Measurements from ENCODE around the gene CUL7. TPM values are rescaled to one million over a fixed set of nuclear protein-coding genes. Genes with fewer than 3 reads are reported as not detected.

The CUL7 gene
- total RNA-seq, 1 experiment from 2014 or later = 18.6 TPM

GRCh38 chr6:42996513-42996912 is 57.1 kb downstream of the CUL7 start:
- ATAC-seq (peak; percentile 58), DNase-seq (peak; percentile 7)
- TF ChIP-seq CTCF (conservative IDR thresholded peaks at IDR 0.05; ENCODE audit: low read depth, low read length) (peak; percentile 44), EZH2 (IDR thresholded peaks at IDR 0.05; ENCODE audit: low read length, unreplicated experiment) (no peak)
- Histone ChIP-seq H3K9ac (ENCODE audit: low read length) (no peak overlapping the region), H3K4me2 (ENCODE audit: low read length) (no peak overlapping the region), H4K20me1 (ENCODE audit: low read length) (no peaks in the 10 kb centered on the region), H3K27ac (ENCODE audit: low read length) (no peak overlapping the region), H3K79me2 (ENCODE audit: low read length) (peaks cover 2% of the 10 kb centered on the region; the same call in 1 of the 2 replicates), H2AFZ (ENCODE audit: low read length) (no peak overlapping the region), H3F3A (ENCODE audit: low read length, unreplicated experiment) (peaks cover 3% of the 10 kb centered on the region), H3K9me3 (ENCODE audit: low read length) (no peaks in the 10 kb centered on the region), H3K4me3 (ENCODE audit: low read length) (no peak overlapping the region), H3K9me2 (replicated peaks; ENCODE audit: low read length) (no peaks in the 10 kb centered on the region), H3K4me1 (ENCODE audit: insufficient read depth, low read length) (no peaks in the 10 kb centered on the region), H3K36me3 (ENCODE audit: low read depth, low read length) (no peaks in the 10 kb centered on the region), H3K27me3 (ENCODE audit: low read length) (no peaks in the 10 kb centered on the region)
- BruUV-seq (replicated peaks) = no TSS peak
- POLR2A ChIA-PET (ENCODE audit: unreplicated experiment) = interaction anchor here (0.6 to 0.8 kb wide), 4 partner anchors 13 to 106 kb away, joined by 3 to 5 read pairs (median 4); a partner anchor contains a TSS
- intact Hi-C loops (cut with micrococcal nuclease) = no loop called here
- CTCF ChIA-PET = interaction anchor here (0.6 to 1.2 kb wide), 5 partner anchors 12 to 458 kb away, joined by 4 to 5 read pairs (median 5); partner anchors contain the start of gene PPP2R5D

- Histone ChIP-seq H3K79me2 (ENCODE audit: low read length) (peaks cover 4% of the 10 kb centered on the region; the same call in 1 of the 2 replicates), H3F3A (ENCODE audit: low read length, unreplicated experiment) (peaks cover 3% of the 10 kb centered on the region), H3K9me2 (replicated peaks; ENCODE audit: low read length) (no peaks in the 10 kb centered on the region), H3K9ac (ENCODE audit: low read length) (no peak overlapping the region), H3K4me1 (ENCODE audit: insufficient read depth, low read length) (no peaks in the 10 kb centered on the region), H3K27ac (ENCODE audit: low read length) (no peak overlapping the region), H3K9me3 (ENCODE audit: low read length) (no peaks in the 10 kb centered on the region), H3K27me3 (ENCODE audit: low read length) (no peaks in the 10 kb centered on the region), H3K4me3 (ENCODE audit: low read length) (no peak overlapping the region), H3K36me3 (ENCODE audit: low read depth, low read length) (peaks cover 9% of the 10 kb centered on the region), H3K4me2 (ENCODE audit: low read length) (no peak overlapping the region), H4K20me1 (ENCODE audit: low read length) (no peaks in the 10 kb centered on the region), H2AFZ (ENCODE audit: low read length) (no peak overlapping the region)
- intact Hi-C loops (cut with micrococcal nuclease) = no loop called here
- DNase-seq = no peak
- no peak for ATAC-seq
- no peak for TF ChIP-seq EZH2phosphoT487 (IDR thresholded peaks at IDR 0.05; ENCODE audit: borderline replicate concordance, low read length)
- no peak for TF ChIP-seq EZH2 (IDR thresholded peaks at IDR 0.05; ENCODE audit: low read length, unreplicated experiment)
- TF ChIP-seq CTCF (conservative IDR thresholded peaks at IDR 0.05; ENCODE audit: low read depth, low read length) = no peak
- no TSS peak for BruUV-seq (replicated peaks)
- POLR2A ChIA-PET (ENCODE audit: unreplicated experiment) = no interaction called here
- CTCF ChIA-PET = no interaction called here
Measured at GRCh38 chr6:42993445-42993844, 60.2 kb downstream of the CUL7 start.

GRCh38 chr6:42989923-42990322 is 63.7 kb downstream of the CUL7 start:
- no peak overlapping the region for H2AFZ ChIP-seq (ENCODE audit: low read length)
- TF ChIP-seq EZH2phosphoT487 (IDR thresholded peaks at IDR 0.05; ENCODE audit: borderline replicate concordance, low read length) (no peak), CTCF (conservative IDR thresholded peaks at IDR 0.05; ENCODE audit: low read depth, low read length) (no peak), EZH2 (IDR thresholded peaks at IDR 0.05; ENCODE audit: low read length, unreplicated experiment) (no peak)
- no peak overlapping the region for H3K27ac ChIP-seq (ENCODE audit: low read length)
- no peaks in the 10 kb centered on the region for H3F3A ChIP-seq (ENCODE audit: low read length, unreplicated experiment)
- H3K9me2 ChIP-seq (replicated peaks; ENCODE audit: low read length) = no peaks in the 10 kb centered on the region
- intact Hi-C loops (cut with micrococcal nuclease) = no loop called here
- H3K36me3 ChIP-seq (ENCODE audit: low read depth, low read length) = peaks cover 9% of the 10 kb centered on the region
- H3K9ac ChIP-seq (ENCODE audit: low read length) = no peak overlapping the region
- H3K9me3 ChIP-seq (ENCODE audit: low read length) = no peaks in the 10 kb centered on the region
- no peak overlapping the region for H3K4me3 ChIP-seq (ENCODE audit: low read length)
- H3K4me1 ChIP-seq (ENCODE audit: insufficient read depth, low read length) = peaks cover 19% of the 10 kb centered on the region
- peaks cover 33% of the 10 kb centered on the region for H3K79me2 ChIP-seq (ENCODE audit: low read length)
- no peaks in the 10 kb centered on the region for H4K20me1 ChIP-seq (ENCODE audit: low read length)
- ChIA-PET CTCF (no interaction called here), POLR2A (ENCODE audit: unreplicated experiment) (no interaction called here)
- no peak overlapping the region for H3K4me2 ChIP-seq (ENCODE audit: low read length)
- no peaks in the 10 kb centered on the region for H3K27me3 ChIP-seq (ENCODE audit: low read length)
- no peak for DNase-seq
- no TSS peak for BruUV-seq (replicated peaks)
- ATAC-seq = no peak
